ENCODE measurements around the gene SPATA3. TPM values are rescaled to one million over a fixed set of nuclear protein-coding genes. Genes with fewer than 3 reads are reported as not detected.
A peak's percentile ranks its signal among the peaks of the same experiment; 100 is the strongest.

SPATA3 gene
- total RNA-seq, 1 experiment from 2014 or later: not detected

- Histone ChIP-seq H3K9ac (ENCODE audit: low read length) (no peak overlapping the region), H3K27ac (ENCODE audit: low read length) (no peak overlapping the region), H3K9me2 (replicated peaks; ENCODE audit: low read length) (no peaks in the 10 kb centered on the region), H3K4me2 (ENCODE audit: low read length) (peak overlapping the region; percentile 33; the same call in 1 of the 2 replicates), H3K9me3 (ENCODE audit: low read length) (no peaks in the 10 kb centered on the region), H3K4me3 (ENCODE audit: low read length) (no peak overlapping the region), H2AFZ (ENCODE audit: low read length) (peak overlapping the region; percentile 40; the same call in 1 of the 2 replicates), H3K27me3 (ENCODE audit: low read length) (peaks cover 7% of the 10 kb centered on the region; the same call in 1 of the 2 replicates), H4K20me1 (ENCODE audit: low read length) (no peaks in the 10 kb centered on the region), H3K36me3 (ENCODE audit: low read depth, low read length) (no peaks in the 10 kb centered on the region), H3K4me1 (ENCODE audit: insufficient read depth, low read length) (no peaks in the 10 kb centered on the region), H3F3A (ENCODE audit: low read length, unreplicated experiment) (no peaks in the 10 kb centered on the region), H3K79me2 (ENCODE audit: low read length) (no peaks in the 10 kb centered on the region)
- ATAC-seq (peak; percentile 65), DNase-seq (peak; percentile 23)
- CTCF ChIA-PET: interaction anchor here (0.6 to 1.2 kb wide), 3 partner anchors 53 to 134 kb away, joined by 3 to 4 read pairs (median 3); no protein-coding TSS in a partner anchor
- BruUV-seq (replicated peaks): no TSS peak
- TF ChIP-seq EZH2 (IDR thresholded peaks at IDR 0.05; ENCODE audit: low read length, unreplicated experiment) (no peak), CTCF (conservative IDR thresholded peaks at IDR 0.05; ENCODE audit: low read depth, low read length) (peak; percentile 35; the same call in 1 of the 2 replicates), EZH2phosphoT487 (IDR thresholded peaks at IDR 0.05; ENCODE audit: borderline replicate concordance, low read length) (no peak)
- intact Hi-C loops (cut with micrococcal nuclease): loop anchor here (1.0 kb wide), 1 partner anchor 53 kb away; no protein-coding TSS in a partner anchor
- POLR2A ChIA-PET (ENCODE audit: unreplicated experiment): no interaction called here
These were observed 4.4 kb downstream of the SPATA3 start for GRCh38 chr2:231000211-231000904.

GRCh38 chr2:231001036-231001435 lies 5.1 kb downstream of the SPATA3 start:
- ATAC-seq: no peak
- CTCF ChIA-PET: no interaction called here
- Histone ChIP-seq H3K36me3 (ENCODE audit: low read depth, low read length) (no peaks in the 10 kb centered on the region), H4K20me1 (ENCODE audit: low read length) (no peaks in the 10 kb centered on the region), H3F3A (ENCODE audit: low read length, unreplicated experiment) (no peaks in the 10 kb centered on the region), H3K4me2 (ENCODE audit: low read length) (no peak overlapping the region), H3K9ac (ENCODE audit: low read length) (no peak overlapping the region), H3K4me1 (ENCODE audit: insufficient read depth, low read length) (no peaks in the 10 kb centered on the region), H3K4me3 (ENCODE audit: low read length) (no peak overlapping the region), H3K9me3 (ENCODE audit: low read length) (no peaks in the 10 kb centered on the region), H3K9me2 (replicated peaks; ENCODE audit: low read length) (no peaks in the 10 kb centered on the region), H3K27me3 (ENCODE audit: low read length) (peaks cover 7% of the 10 kb centered on the region; the same call in 1 of the 2 replicates), H3K27ac (ENCODE audit: low read length) (no peak overlapping the region), H3K79me2 (ENCODE audit: low read length) (no peaks in the 10 kb centered on the region), H2AFZ (ENCODE audit: low read length) (no peak overlapping the region)
- POLR2A ChIA-PET (ENCODE audit: unreplicated experiment): no interaction called here
- TF ChIP-seq EZH2phosphoT487 (IDR thresholded peaks at IDR 0.05; ENCODE audit: borderline replicate concordance, low read length) (no peak), EZH2 (IDR thresholded peaks at IDR 0.05; ENCODE audit: low read length, unreplicated experiment) (no peak), CTCF (conservative IDR thresholded peaks at IDR 0.05; ENCODE audit: low read depth, low read length) (no peak)
- intact Hi-C loops (cut with micrococcal nuclease): no loop called here
- no peak for DNase-seq
- BruUV-seq (replicated peaks): no TSS peak

GRCh38 chr2:231001921-231002320 lies 6.0 kb downstream of the SPATA3 start:
- Histone ChIP-seq H4K20me1 (ENCODE audit: low read length) (no peaks in the 10 kb centered on the region), H3K27me3 (ENCODE audit: low read length) (peaks cover 7% of the 10 kb centered on the region; the same call in 1 of the 2 replicates), H3K27ac (ENCODE audit: low read length) (no peak overlapping the region), H3F3A (ENCODE audit: low read length, unreplicated experiment) (no peaks in the 10 kb centered on the region), H3K9me2 (replicated peaks; ENCODE audit: low read length) (no peaks in the 10 kb centered on the region), H3K4me3 (ENCODE audit: low read length) (no peak overlapping the region), H3K9me3 (ENCODE audit: low read length) (no peaks in the 10 kb centered on the region), H2AFZ (ENCODE audit: low read length) (no peak overlapping the region), H3K4me2 (ENCODE audit: low read length) (no peak overlapping the region), H3K36me3 (ENCODE audit: low read depth, low read length) (no peaks in the 10 kb centered on the region), H3K9ac (ENCODE audit: low read length) (no peak overlapping the region), H3K79me2 (ENCODE audit: low read length) (no peaks in the 10 kb centered on the region), H3K4me1 (ENCODE audit: insufficient read depth, low read length) (no peaks in the 10 kb centered on the region)
- TF ChIP-seq EZH2 (IDR thresholded peaks at IDR 0.05; ENCODE audit: low read length, unreplicated experiment) (no peak), EZH2phosphoT487 (IDR thresholded peaks at IDR 0.05; ENCODE audit: borderline replicate concordance, low read length) (no peak), CTCF (conservative IDR thresholded peaks at IDR 0.05; ENCODE audit: low read depth, low read length) (no peak)
- ATAC-seq (no peak), DNase-seq (no peak)
- ChIA-PET POLR2A (ENCODE audit: unreplicated experiment) (no interaction called here), CTCF (no interaction called here)
- intact Hi-C loops (cut with micrococcal nuclease): no loop called here
- no TSS peak for BruUV-seq (replicated peaks)

Data from PC-3 (cell line).